CD4-positive, alpha-beta T cell (primary cell): ENCODE results near the gene PIGM. TPM values are rescaled to one million over a fixed set of nuclear protein-coding genes. Genes with fewer than 3 reads are reported as not detected.

Source experiments
- ATAC-seq: fragments of 200-7000 bp; cut with Tn5 transposase; one replicate; pipeline ENCODE4 v1.10.0; 2022; ENCODE audit warnings: mild to moderate bottlenecking; ENCODE audit not compliant: poor library complexity
- CTCF ChIA-PET: fragments of 350-600 bp; sonication (Branson Sonifier 250); formaldehyde crosslinking; loops from one replicate; lab custom pipeline; 2021; ENCODE audit warnings: antibody characterized with exemption, inconsistent platforms; lab: Charles Lee
- POLR2A ChIA-PET: fragments of 350-600 bp; sonication (Branson Sonifier 250); formaldehyde crosslinking; loops from one replicate; lab custom pipeline; 2021; ENCODE audit warnings: antibody characterized with exemption, inconsistent platforms; lab: Charles Lee
- DNase-seq, 14 experiments: peaks; one replicate each; pipeline ENCODE4 v3.0.0-alpha.2; 2013 to 2020; ENCODE audit warnings: mixed read lengths in 2 of 14
- H3K27ac ChIP-seq, 2 donors: one replicate each; pipeline versions ENCODE4 v1.5.1 to v1.7.0; 2013; ENCODE audit warnings: low read length in 2 of 2, low read depth in 1 of 2, mild to moderate bottlenecking in 1 of 2
- H3K27me3 ChIP-seq, 2 experiments: 1 replicate in 1 of 2; 2 replicates in 1 of 2; pipeline versions ENCODE4 v1.6.1 to v1.7.0; 2013; ENCODE audit warnings: low read length in 2 of 2, control low read depth in 1 of 2, mild to moderate bottlenecking in 1 of 2, moderate library complexity in 1 of 2; ENCODE audit not compliant: insufficient read depth in 2 of 2, control insufficient read depth in 1 of 2
- H3K36me3 ChIP-seq: one replicate; pipeline ENCODE4 v1.6.1; 2013; ENCODE audit warnings: low read length, control low read depth; ENCODE audit not compliant: insufficient read depth
- H3K4me1 ChIP-seq: one replicate; pipeline ENCODE4 v1.6.1; 2013; ENCODE audit warnings: low read length, control low read depth; ENCODE audit not compliant: insufficient read depth
- H3K4me3 ChIP-seq: one replicate; pipeline ENCODE4 v1.5.1; 2013; ENCODE audit warnings: mild to moderate bottlenecking, low read length, moderate library complexity
- H3K9me3 ChIP-seq, 2 experiments: 1 replicate in 1 of 2; 2 replicates in 1 of 2; pipeline versions ENCODE4 v1.6.1 to v1.7.0; 2013; ENCODE audit warnings: low read length in 2 of 2, mild to moderate bottlenecking in 2 of 2, control low read depth in 1 of 2, moderate library complexity in 1 of 2; ENCODE audit not compliant: control insufficient read depth in 1 of 2, insufficient read depth in 1 of 2
- H3K27ac Mint-ChIP-seq: one replicate; pipeline ENCODE4 v1.8.0; 2020; ENCODE audit warnings: mixed read lengths
- H3K27me3 Mint-ChIP-seq: one replicate; pipeline ENCODE4 v1.8.0; 2021; ENCODE audit warnings: mixed read lengths
- H3K36me3 Mint-ChIP-seq: one replicate; pipeline ENCODE4 v1.8.0; 2021; ENCODE audit warnings: low read depth, mixed read lengths
- H3K4me1 Mint-ChIP-seq: one replicate; pipeline ENCODE4 v1.8.0; 2021; ENCODE audit warnings: low read depth, mixed read lengths
- H3K4me3 Mint-ChIP-seq: one replicate; pipeline ENCODE4 v1.8.0; 2020; ENCODE audit warnings: mild to moderate bottlenecking, mixed read lengths
- H3K9me3 Mint-ChIP-seq: one replicate; pipeline ENCODE4 v1.8.0; 2020; ENCODE audit warnings: mixed read lengths
- intact Hi-C, 2 experiments: fragments of 100-400 bp; cut with DNase I in 1 of 2; cut with micrococcal nuclease in 1 of 2; formaldehyde crosslinking; loops; one replicate each; pipeline versions ENCODE4 v1.15.1 to v1.9.0; 2023 to 2025; cut with DNase I, micrococcal nuclease
- total RNA-seq, 174 experiments: library from RNA in 2 of 174; stranded (reverse) in 2 of 174; gene quantifications; one replicate each; pipeline ENCODE4 v1.2.3 and lab custom pipeline; 2021 to 2026
- TF ChIP-seq, protein P1 (sequence below): fragments of 200-600 bp; IDR thresholded peaks from one replicate; pipeline ENCODE4 v1.8.0; 2022; ENCODE audit warnings: antibody characterized with exemption, mild to moderate bottlenecking

The PIGM gene
- total RNA-seq, 2 experiments from 2014 or later: 2.1 to 2.2 TPM

DNA sequence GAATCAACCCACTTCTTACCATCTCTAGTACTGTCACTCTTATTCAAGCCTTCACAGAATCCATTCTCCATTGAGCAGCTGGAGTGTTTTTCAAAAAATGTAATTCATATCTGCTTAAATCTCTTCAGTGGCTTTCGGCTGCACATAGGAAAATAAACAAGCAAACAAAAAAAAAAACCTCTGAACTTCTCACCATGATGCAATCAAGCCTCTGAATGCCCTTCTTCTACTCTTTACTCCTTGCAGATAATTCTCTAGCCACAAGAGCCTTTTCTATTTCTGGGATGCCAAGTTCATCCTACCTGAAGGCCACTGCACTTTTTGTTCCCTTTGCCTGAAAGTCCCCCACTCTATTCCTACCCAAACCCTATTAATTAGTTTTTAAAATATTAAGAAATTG, 14.2 kb downstream of the PIGM start:
- intact Hi-C loops: no loop called here
- Mint-ChIP-seq H3K4me3 (no peak overlapping the region), H3K36me3 (no peaks in the 10 kb centered on the region), H3K9me3 (no peaks in the 10 kb centered on the region), H3K27me3 (peaks cover 6% of the 10 kb centered on the region), H3K4me1 (no peaks in the 10 kb centered on the region), H3K27ac (no peak overlapping the region)
- no peaks in the 10 kb centered on the region for H3K36me3 ChIP-seq
- H3K9me3 ChIP-seq: no peaks in the 10 kb centered on the region
- ChIA-PET CTCF (no interaction called here), POLR2A (no interaction called here)
- H3K4me3 ChIP-seq: no peak overlapping the region
- DNase-seq (no peak), ATAC-seq (no peak)
- H3K27me3 ChIP-seq: peaks cover 0 to 3% of the 10 kb centered on the region in 2 experiments
- TF ChIP-seq, protein P1, sequence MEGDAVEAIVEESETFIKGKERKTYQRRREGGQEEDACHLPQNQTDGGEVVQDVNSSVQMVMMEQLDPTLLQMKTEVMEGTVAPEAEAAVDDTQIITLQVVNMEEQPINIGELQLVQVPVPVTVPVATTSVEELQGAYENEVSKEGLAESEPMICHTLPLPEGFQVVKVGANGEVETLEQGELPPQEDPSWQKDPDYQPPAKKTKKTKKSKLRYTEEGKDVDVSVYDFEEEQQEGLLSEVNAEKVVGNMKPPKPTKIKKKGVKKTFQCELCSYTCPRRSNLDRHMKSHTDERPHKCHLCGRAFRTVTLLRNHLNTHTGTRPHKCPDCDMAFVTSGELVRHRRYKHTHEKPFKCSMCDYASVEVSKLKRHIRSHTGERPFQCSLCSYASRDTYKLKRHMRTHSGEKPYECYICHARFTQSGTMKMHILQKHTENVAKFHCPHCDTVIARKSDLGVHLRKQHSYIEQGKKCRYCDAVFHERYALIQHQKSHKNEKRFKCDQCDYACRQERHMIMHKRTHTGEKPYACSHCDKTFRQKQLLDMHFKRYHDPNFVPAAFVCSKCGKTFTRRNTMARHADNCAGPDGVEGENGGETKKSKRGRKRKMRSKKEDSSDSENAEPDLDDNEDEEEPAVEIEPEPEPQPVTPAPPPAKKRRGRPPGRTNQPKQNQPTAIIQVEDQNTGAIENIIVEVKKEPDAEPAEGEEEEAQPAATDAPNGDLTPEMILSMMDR: no peak
- H3K27ac ChIP-seq: no peak overlapping the region
- no peaks in the 10 kb centered on the region for H3K4me1 ChIP-seq

DNA sequence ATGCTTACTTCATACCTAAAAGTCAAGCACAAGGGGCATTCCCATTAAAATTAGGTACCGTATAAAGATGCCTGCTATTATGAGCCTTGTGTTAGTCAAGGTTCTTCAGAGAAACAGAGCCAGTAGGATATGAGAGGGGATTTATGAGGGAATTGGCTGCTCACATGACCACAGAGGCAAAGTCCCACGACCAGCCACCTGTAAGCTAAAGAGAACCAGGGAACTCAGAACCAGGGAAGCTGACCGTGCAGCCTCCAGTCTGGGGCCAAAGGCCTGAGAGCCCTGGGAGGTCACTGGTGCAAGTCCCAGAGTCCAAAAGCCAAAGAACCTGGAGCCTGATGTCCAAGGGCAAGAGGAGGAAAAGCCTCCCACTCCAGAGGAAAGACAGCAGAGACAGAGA, 20.0 kb downstream of the PIGM start:
- H3K27ac ChIP-seq: no peak overlapping the region
- POLR2A ChIA-PET: no interaction called here

DNA sequence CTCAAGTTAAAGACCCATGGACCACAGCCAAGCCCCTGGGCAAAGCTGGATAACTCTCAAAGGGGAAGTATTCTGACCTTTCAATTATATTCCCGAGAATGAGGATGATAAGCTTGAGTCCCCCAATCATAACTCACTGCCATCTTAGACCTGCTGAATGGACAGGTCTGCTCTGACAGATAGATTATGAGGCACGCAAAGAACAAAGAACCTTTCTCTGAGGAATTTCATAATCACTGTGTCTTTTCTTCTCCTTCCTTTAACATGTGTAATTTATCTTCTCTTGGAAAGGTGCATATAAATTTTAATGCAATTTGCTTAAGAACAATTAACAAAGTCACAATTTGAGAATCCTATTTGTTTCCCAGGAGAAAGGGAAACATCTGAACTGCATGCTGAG, 22.0 kb downstream of the PIGM start:
- POLR2A ChIA-PET: no interaction called here
- H3K27ac ChIP-seq: no peak overlapping the region
- H3K27ac Mint-ChIP-seq: no peak overlapping the region
- H3K27me3 ChIP-seq: peaks cover 3 to 5% of the 10 kb centered on the region in 2 experiments
- no peak overlapping the region for H3K4me3 Mint-ChIP-seq
- ATAC-seq (no peak), DNase-seq (no peak)
- H3K36me3 Mint-ChIP-seq: no peaks in the 10 kb centered on the region
- intact Hi-C loops: loop anchor here in 1 of 2 experiments (5.0 to 10.0 kb wide), 2 partner anchors 118 to 845 kb away; no protein-coding TSS in a partner anchor
- H3K4me1 Mint-ChIP-seq: no peaks in the 10 kb centered on the region
- no peaks in the 10 kb centered on the region for H3K4me1 ChIP-seq
- no peaks in the 10 kb centered on the region for H3K9me3 ChIP-seq
- H3K9me3 Mint-ChIP-seq: no peaks in the 10 kb centered on the region
- CTCF ChIA-PET: interaction anchor here (3.5 kb wide), 1 partner anchor 229 kb away, joined by 15 read pairs; the partner anchor contains the start of gene DUSP23
- no peak overlapping the region for H3K4me3 ChIP-seq
- TF ChIP-seq, protein P1: no peak
- H3K27me3 Mint-ChIP-seq: peaks cover 9% of the 10 kb centered on the region
- no peaks in the 10 kb centered on the region for H3K36me3 ChIP-seq

More for the DNA sequence above, 20.0 kb downstream of the PIGM start:
- no peaks in the 10 kb centered on the region for H3K9me3 Mint-ChIP-seq
- no peaks in the 10 kb centered on the region for H3K9me3 ChIP-seq
- DNase-seq (no peak), ATAC-seq (no peak)
- TF ChIP-seq, protein P1: no peak
- H3K4me3 ChIP-seq: no peak overlapping the region
- H3K36me3 Mint-ChIP-seq: no peaks in the 10 kb centered on the region
- peaks cover 9% of the 10 kb centered on the region for H3K27me3 Mint-ChIP-seq
- no peaks in the 10 kb centered on the region for H3K4me1 Mint-ChIP-seq
- H3K36me3 ChIP-seq: no peaks in the 10 kb centered on the region
- intact Hi-C loops: no loop called here
- no peak overlapping the region for H3K27ac Mint-ChIP-seq
- CTCF ChIA-PET: no interaction called here
- H3K27me3 ChIP-seq: peaks cover 3 to 7% of the 10 kb centered on the region in 2 experiments
- no peak overlapping the region for H3K4me3 Mint-ChIP-seq
- no peaks in the 10 kb centered on the region for H3K4me1 ChIP-seq
